HepG2 (cell line): ENCODE data around the gene RPTOR. TPM values are rescaled to one million over a fixed set of nuclear protein-coding genes. Genes with fewer than 3 reads are reported as not detected.
A peak's percentile ranks its signal among the peaks of the same experiment; 100 is the strongest.

Experiments used
- ATAC-seq: fragments of 200-7000 bp; cut with Tn5 transposase; 3 replicates; pipeline ENCODE4 v1.9.1; 2020; ENCODE audit warnings: mild to moderate bottlenecking, moderate library complexity
- BruUV-seq: library from RNA; stranded (reverse); fragments of 400-500 nt; replicated peaks from 2 replicates; lab custom pipeline; 2021; lab: Mats Ljungman, UMichigan
- CTCF ChIA-PET: fragments of 300-600 bp; formaldehyde crosslinking; extraction: SDS; loops from one replicate; lab custom pipeline; 2021; ENCODE audit warnings: low total read pairs, inconsistent platforms, low intra/inter-chr PET ratio; lab: Yijun Ruan, JAX
- POLR2A ChIA-PET: fragments of 350-600 bp; sonication (Branson Sonifier 250); formaldehyde crosslinking; loops from one replicate; lab custom pipeline; 2020; ENCODE audit warnings: antibody characterized with exemption, inconsistent platforms; lab: Yijun Ruan, JAX
- DNase-seq: peaks from one replicate; pipeline ENCODE4 v3.0.0-alpha.2; 2015; ENCODE audit warnings: low spot score
- FAIRE-seq: peaks from 3 replicates; lab custom pipeline; 2011; peaks lifted over from hg19 to GRCh38; lab: Jason Lieb, UNC
- H2AFZ ChIP-seq: one replicate; pipeline ENCODE4 v1.6.1; 2011; ENCODE audit warnings: low read length, inconsistent platforms
- H3K27ac ChIP-seq: fragments of 300-600 bp; 3 replicates; pipeline ENCODE4 v1.8.0; 2011; ENCODE audit warnings: mixed run types, mild to moderate bottlenecking, mixed read lengths, low read length, inconsistent platforms; ENCODE audit not compliant: insufficient read depth; ENCODE audit errors: extremely low read length
- H3K27me3 ChIP-seq, 2 experiments: fragments of 200-600 bp in 1 of 2; 2 replicates in 1 of 2; 3 replicates in 1 of 2; pipeline versions ENCODE4 v1.6.0 to v1.8.0; 2011; ENCODE audit warnings: low read length in 2 of 2, mild to moderate bottlenecking in 2 of 2, moderate library complexity in 2 of 2, inconsistent platforms in 1 of 2; ENCODE audit not compliant: insufficient read depth in 2 of 2, control insufficient read depth in 1 of 2
- H3K36me3 ChIP-seq, 2 experiments: fragments of 200-600 bp in 1 of 2; replicated peaks in 1 of 2; 2 replicates in 1 of 2; 3 replicates in 1 of 2; pipeline versions ENCODE4 v1.5.1 to v1.8.0; 2011; ENCODE audit warnings: low read length in 2 of 2, inconsistent platforms in 1 of 2; ENCODE audit not compliant: insufficient read depth in 2 of 2, control insufficient read depth in 1 of 2
- H3K4me1 ChIP-seq: 2 replicates; pipeline ENCODE4 v1.5.1; 2012; ENCODE audit warnings: low read length, inconsistent platforms; ENCODE audit not compliant: insufficient read depth
- H3K4me2 ChIP-seq: 2 replicates; pipeline ENCODE4 v1.6.0; 2011; ENCODE audit warnings: low read depth, low read length, inconsistent platforms
- H3K4me3 ChIP-seq, 3 experiments: fragments of 200-600 bp in 1 of 3; sonication (generic), shearing (Covaris generic) in 1 of 3; replicated peaks in 1 of 3; 2 replicates each; pipeline ENCODE4 v1.5.1; 2011 to 2016; ENCODE audit warnings: low read length in 3 of 3, inconsistent platforms in 2 of 3, low read depth in 2 of 3, mild to moderate bottlenecking in 2 of 3, control low read depth in 1 of 3, mixed read lengths in 1 of 3; ENCODE audit not compliant: insufficient read depth in 1 of 3
- H3K79me2 ChIP-seq: one replicate; pipeline ENCODE4 v1.6.1; 2011; ENCODE audit warnings: low read length, inconsistent platforms; ENCODE audit not compliant: insufficient read depth
- H3K9ac ChIP-seq: 2 replicates; pipeline ENCODE4 v1.6.0; 2011; ENCODE audit warnings: mild to moderate bottlenecking, low read depth, low read length, inconsistent platforms; ENCODE audit not compliant: insufficient read depth
- H3K9me3 ChIP-seq: 2 replicates; pipeline ENCODE4 v1.5.1; 2012; ENCODE audit warnings: mild to moderate bottlenecking, low read length
- H4K20me1 ChIP-seq: 2 replicates; pipeline ENCODE4 v1.6.0; 2011; ENCODE audit warnings: inconsistent platforms, mild to moderate bottlenecking, low read length, moderate library complexity; ENCODE audit not compliant: insufficient read depth
- ESRRA ChIP-seq: sonication (generic); formaldehyde crosslinking; IDR thresholded peaks from 2 replicates; pipeline ENCODE4 v1.5.1; 2020; ENCODE audit warnings: mild to moderate bottlenecking, low read depth, missing genetic modification reagents
- HDAC1 ChIP-seq: sonication (generic); formaldehyde crosslinking; IDR thresholded peaks from 2 replicates; pipeline ENCODE4 v1.5.1; 2020; ENCODE audit warnings: mild to moderate bottlenecking, missing genetic modification reagents
- TOE1 ChIP-seq: sonication (generic); formaldehyde crosslinking; IDR thresholded peaks from 2 replicates; pipeline ENCODE4 v1.4.0; 2020; ENCODE audit warnings: mild to moderate bottlenecking, missing genetic modification reagents
- ZBTB8A ChIP-seq: sonication (generic); formaldehyde crosslinking; IDR thresholded peaks from 2 replicates; pipeline ENCODE4 v1.4.0; 2020; ENCODE audit warnings: mild to moderate bottlenecking, low read depth, missing genetic modification reagents, borderline replicate concordance
- ZNF572 ChIP-seq: sonication (generic); formaldehyde crosslinking; IDR thresholded peaks from 2 replicates; pipeline ENCODE4 v1.5.1; 2020; ENCODE audit warnings: mild to moderate bottlenecking, missing genetic modification reagents
- ZNF850 ChIP-seq: sonication (generic); formaldehyde crosslinking; conservative IDR thresholded peaks from 2 replicates; pipeline ENCODE4 v1.9.0; 2021; ENCODE audit warnings: mild to moderate bottlenecking, missing genetic modification reagents
- WGBS: methylation state at CpG from one replicate; pipeline ENCODE4 v1.1.6; 2017; ENCODE audit warnings: low lambda C conversion rate; 5-methylcytosine and 5-hydroxymethylcytosine counted together
- in situ Hi-C: cut with HindIII; loops from 2 replicates; pipeline ENCODE4 v1.10.0; 2017; ENCODE audit warnings: low pct_unique_long_range_greater_than_20kb; ENCODE audit not compliant: extremely low pct_ligation_motif_present
- intact Hi-C: fragments of 100-400 bp; cut with micrococcal nuclease; formaldehyde crosslinking; loops from one replicate; pipeline ENCODE4 v1.10.0; 2022; ENCODE audit not compliant: unreplicated experiment
- polyA plus RNA-seq, 8 experiments: library from polyadenylated mRNA; depleted of rRNA in 3 of 8; stranded (reverse) in 7 of 8; unstranded in 1 of 8; fragments of >200 nt; fragmentation: Illumina TruSeq in 4 of 8; extraction: Trizol in 4 of 8; gene quantifications; 2 replicates each; pipeline versions ENCODE4 v1.2.1 to v1.2.3, GENCODE V29; 2011 to 2016; ENCODE audit warnings: low read depth in 4 of 8, missing spikeins in 1 of 8, mixed read lengths in 1 of 8; ENCODE audit not compliant: insufficient read depth in 1 of 8
- total RNA-seq, 5 experiments: library from RNA; depleted of rRNA; stranded (reverse); fragments of >200 nt; fragmentation: Illumina TruSeq; extraction: Trizol; gene quantifications; 2 replicates each; pipeline ENCODE4 v1.2.3, GENCODE V29; 2016; ENCODE audit warnings: low read depth in 1 of 5
- TF ChIP-seq, protein P1 (sequence below), 2 experiments: sonication (generic) in 1 of 2; formaldehyde crosslinking in 1 of 2; IDR thresholded peaks; 2 replicates each; pipeline versions ENCODE4 v1.4.0 to v1.6.1; 2016 to 2020; ENCODE audit warnings: borderline replicate concordance in 1 of 2, low read depth in 1 of 2, mild to moderate bottlenecking in 1 of 2, missing genetic modification reagents in 1 of 2
- TF ChIP-seq, protein P2 (sequence below): sonication (generic); formaldehyde crosslinking; IDR thresholded peaks from 2 replicates; pipeline ENCODE4 v1.4.0; 2020; ENCODE audit warnings: missing genetic modification reagents

Gene RPTOR
- total and polyA plus RNA-seq, 2 of the 13 experiments (the other 11 are each of a cell fraction or from before 2014, with no cell fraction given): 6.6 to 25.3 TPM

DNA sequence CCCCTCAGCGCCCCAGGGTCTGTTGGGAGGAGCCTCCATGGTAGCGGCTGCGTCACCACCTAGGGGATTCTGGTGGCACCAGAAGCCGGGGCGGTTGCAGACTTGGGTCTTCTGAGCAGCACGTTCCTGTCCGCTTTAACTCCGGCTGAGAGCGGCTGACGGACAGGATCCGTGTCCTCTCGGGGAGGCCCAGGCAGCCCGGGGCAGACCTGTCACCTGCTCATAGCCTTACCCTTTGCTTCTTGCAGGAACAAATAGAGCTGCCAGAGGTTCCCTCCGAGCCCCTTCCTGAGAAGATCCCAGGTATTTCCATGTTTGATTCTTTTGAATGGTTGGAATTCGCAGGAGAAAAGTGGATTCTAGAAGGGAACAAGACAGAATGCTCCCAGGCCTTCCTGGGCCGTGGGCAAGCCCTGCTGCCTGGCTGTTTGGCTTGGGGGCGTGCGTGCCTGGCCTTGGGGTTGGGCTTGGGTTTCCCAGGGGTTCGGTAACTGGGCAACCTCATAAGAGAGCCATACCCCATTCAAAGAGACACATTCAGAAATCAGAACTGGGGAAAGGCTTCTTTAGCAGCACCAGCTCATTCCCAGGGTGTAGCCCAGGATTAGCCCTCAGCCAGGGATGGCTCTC is 453.6 kb downstream of the RPTOR start:
- intact Hi-C loops: no loop called here

DNA sequence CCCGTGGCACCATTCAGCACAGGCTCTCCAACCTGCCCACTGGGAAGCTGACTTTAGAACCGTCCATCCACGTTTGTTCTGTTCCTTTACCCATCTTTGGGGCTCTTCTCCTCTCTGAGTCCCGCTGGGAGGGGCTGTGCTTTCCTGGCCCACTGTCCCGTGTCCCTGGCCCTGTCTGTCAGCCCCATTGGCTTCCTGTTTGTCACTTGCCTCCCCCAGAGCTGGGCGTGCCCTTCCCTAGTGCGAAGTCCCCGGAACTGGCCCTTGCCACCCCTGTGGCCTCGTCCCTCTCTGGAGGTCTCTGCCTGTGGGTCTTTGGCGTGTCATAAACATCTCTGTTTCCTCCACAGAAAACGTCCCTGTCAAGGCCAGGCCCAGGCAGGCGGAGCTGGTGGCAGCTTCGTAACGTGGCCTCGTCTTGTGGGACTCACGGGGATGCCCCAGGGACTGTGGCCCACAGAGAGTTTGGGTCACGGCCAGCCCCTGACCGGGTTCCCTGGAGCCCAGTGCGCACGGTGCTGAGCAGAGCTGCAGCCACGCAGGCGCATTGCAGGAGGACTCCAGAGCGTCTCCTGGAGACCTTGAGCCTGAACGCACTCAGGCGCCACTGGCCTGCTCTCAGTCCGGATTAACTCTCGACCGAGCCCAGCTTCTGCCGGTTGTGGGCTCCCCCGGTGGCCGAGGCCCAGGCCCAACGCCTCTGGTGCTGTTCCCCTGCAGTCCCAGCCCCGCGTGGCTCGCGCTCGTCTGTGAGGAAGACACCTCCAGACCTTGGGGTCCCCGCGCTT is 454.3 kb downstream of the RPTOR start:
- Histone ChIP-seq H3K79me2 (no peaks in the 10 kb centered on the region), H3K27ac (no peak overlapping the region), H2AFZ (no peak overlapping the region), H3K4me1 (peaks cover 33% of the 10 kb centered on the region), H3K27me3 (peaks cover 0 to 18% of the 10 kb centered on the region in 2 experiments; a peak in 3 of 5 replicates), H3K36me3 (peaks cover 30 to 47% of the 10 kb centered on the region in 2 experiments), H3K4me2 (no peak overlapping the region), H3K9ac (no peak overlapping the region), H3K4me3 (no peak overlapping the region), H4K20me1 (0 out of 2 replicates have a peak, but pooled peaks cover 4% of the 10 kb centered on the region), H3K9me3 (no peaks in the 10 kb centered on the region)
- TF ChIP-seq TOE1 (no peak), ZNF850 (CRISPR knock-in tag) (no peak), ESRRA (CRISPR knock-in tag) (no peak), ZBTB8A (no peak)
- TF ChIP-seq, protein P1, sequence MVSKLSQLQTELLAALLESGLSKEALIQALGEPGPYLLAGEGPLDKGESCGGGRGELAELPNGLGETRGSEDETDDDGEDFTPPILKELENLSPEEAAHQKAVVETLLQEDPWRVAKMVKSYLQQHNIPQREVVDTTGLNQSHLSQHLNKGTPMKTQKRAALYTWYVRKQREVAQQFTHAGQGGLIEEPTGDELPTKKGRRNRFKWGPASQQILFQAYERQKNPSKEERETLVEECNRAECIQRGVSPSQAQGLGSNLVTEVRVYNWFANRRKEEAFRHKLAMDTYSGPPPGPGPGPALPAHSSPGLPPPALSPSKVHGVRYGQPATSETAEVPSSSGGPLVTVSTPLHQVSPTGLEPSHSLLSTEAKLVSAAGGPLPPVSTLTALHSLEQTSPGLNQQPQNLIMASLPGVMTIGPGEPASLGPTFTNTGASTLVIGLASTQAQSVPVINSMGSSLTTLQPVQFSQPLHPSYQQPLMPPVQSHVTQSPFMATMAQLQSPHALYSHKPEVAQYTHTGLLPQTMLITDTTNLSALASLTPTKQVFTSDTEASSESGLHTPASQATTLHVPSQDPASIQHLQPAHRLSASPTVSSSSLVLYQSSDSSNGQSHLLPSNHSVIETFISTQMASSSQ (IDR thresholded peaks at IDR 0.05; ENCODE audit: low read depth): no peak
- TF ChIP-seq, protein P1 (CRISPR knock-in tag; IDR thresholded peaks at IDR 0.05; ENCODE audit: borderline replicate concordance): 0 out of 2 replicates have a peak, but pooled peaks have one; percentile 19
- TF ChIP-seq, protein P2, sequence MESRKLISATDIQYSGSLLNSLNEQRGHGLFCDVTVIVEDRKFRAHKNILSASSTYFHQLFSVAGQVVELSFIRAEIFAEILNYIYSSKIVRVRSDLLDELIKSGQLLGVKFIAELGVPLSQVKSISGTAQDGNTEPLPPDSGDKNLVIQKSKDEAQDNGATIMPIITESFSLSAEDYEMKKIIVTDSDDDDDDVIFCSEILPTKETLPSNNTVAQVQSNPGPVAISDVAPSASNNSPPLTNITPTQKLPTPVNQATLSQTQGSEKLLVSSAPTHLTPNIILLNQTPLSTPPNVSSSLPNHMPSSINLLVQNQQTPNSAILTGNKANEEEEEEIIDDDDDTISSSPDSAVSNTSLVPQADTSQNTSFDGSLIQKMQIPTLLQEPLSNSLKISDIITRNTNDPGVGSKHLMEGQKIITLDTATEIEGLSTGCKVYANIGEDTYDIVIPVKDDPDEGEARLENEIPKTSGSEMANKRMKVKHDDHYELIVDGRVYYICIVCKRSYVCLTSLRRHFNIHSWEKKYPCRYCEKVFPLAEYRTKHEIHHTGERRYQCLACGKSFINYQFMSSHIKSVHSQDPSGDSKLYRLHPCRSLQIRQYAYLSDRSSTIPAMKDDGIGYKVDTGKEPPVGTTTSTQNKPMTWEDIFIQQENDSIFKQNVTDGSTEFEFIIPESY (CRISPR knock-in tag): peak; percentile 86
- intact Hi-C loops (no loop called here), in situ Hi-C loops (no loop called here)
- POLR2A ChIA-PET: interaction anchor here (0.5 to 0.6 kb wide), 2 partner anchors 49 to 54 kb away, joined by 3 to 4 read pairs; no protein-coding TSS in a partner anchor
- DNase-seq (no peak), FAIRE-seq (no peak), ATAC-seq (no peak)
- 93% methylated on average over 31 of the region's 39 CpGs for WGBS
- no TSS peak for BruUV-seq
- CTCF ChIA-PET: no interaction called here

More for the DNA sequence above, 453.6 kb downstream of the RPTOR start:
- Histone ChIP-seq H3K9ac (no peak overlapping the region), H3K27ac (no peak overlapping the region), H3K79me2 (no peaks in the 10 kb centered on the region), H3K4me1 (peaks cover 36% of the 10 kb centered on the region), H3K4me3 (no peak overlapping the region), H3K36me3 (peaks cover 30 to 47% of the 10 kb centered on the region in 2 experiments), H3K9me3 (no peaks in the 10 kb centered on the region), H2AFZ (no peak overlapping the region), H3K4me2 (no peak overlapping the region), H3K27me3 (peaks cover 0 to 12% of the 10 kb centered on the region in 2 experiments; a peak in 3 of 5 replicates), H4K20me1 (0 out of 2 replicates have a peak, but pooled peaks cover 4% of the 10 kb centered on the region)
- ATAC-seq: no peak
- FAIRE-seq: no peak
- TF ChIP-seq ZNF572 (CRISPR knock-in tag) (no peak), HDAC1 (CRISPR knock-in tag) (0 out of 2 replicates have a peak, but pooled peaks have one; percentile 19)
- ChIA-PET POLR2A (interaction anchor here (0.6 kb wide), 1 partner anchor 53 kb away, joined by 3 read pairs; no protein-coding TSS in a partner anchor), CTCF (no interaction called here)
- 99% methylated on average over 19 of the region's 19 CpGs for WGBS
- DNase-seq: no peak
- in situ Hi-C loops: no loop called here
- BruUV-seq: no TSS peak
